IPS DF 4.7 (cell line): Measurements from ENCODE around the gene MED28.
"Not testable (repeated sequence)": the region's sequence is repeated elsewhere in the genome, so short reads cannot be mapped to it uniquely, and the experiment has no call there.

Experiments used
- DNase-seq: peaks from one replicate; pipeline ENCODE4 v3.0.0-alpha.2; 2013; ENCODE audit warnings: low spot score; ENCODE audit errors: extremely low read depth

The MED28 gene

DNA sequence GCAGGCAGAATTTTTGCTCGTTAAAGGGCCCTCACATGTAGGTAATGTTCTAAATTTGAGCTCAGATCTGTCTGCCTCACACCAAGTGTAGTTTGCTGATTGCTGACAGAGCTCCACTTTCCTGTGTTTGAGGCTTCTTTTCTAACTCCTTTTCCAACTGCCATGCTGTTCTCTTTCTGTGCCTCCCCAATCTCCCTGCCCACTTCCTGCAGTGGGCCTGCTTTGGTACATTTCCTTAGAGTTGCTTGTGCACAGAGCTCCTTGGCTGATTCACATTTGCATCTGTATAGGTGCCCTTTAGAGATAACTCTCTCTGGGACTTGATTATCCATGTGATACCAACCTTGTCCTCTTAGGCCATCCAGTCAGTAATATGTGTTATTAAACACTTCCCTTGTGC lies 4.5 kb downstream of the MED28 start:
- DNase-seq, result no peak

DNA sequence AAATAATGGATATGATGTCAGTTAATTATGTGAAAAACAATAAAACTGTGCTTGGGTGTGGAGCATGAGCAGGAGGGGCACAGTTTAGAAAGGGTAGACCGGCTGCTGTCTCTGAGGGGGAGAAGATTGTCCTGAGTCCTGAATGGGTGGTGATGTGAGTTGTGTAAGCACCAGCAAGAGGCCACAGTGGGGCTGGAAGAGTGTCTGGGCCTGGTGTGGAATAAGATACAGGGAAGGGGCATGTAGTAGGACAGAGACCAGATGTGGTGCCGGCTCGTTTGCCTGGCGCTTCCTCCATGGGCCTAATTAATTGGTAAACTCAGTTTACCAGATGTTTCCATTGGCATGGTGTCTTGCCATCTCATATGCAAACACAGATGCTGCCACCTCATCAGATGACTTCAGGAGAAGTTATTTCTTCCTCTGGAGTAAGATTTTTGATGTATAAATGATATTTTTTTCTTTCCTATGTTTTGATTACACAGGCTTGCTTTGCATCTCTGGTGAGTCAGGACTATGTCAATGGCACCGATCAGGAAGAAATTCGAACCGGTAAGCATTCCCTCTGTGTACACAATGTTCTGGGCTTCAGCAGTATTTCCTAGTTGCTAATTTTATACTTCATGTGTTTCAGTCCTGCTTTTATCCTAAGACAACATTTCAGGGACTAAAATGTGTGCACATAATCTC lies 5.1 kb downstream of the MED28 start:
- DNase-seq, result no peak

DNA sequence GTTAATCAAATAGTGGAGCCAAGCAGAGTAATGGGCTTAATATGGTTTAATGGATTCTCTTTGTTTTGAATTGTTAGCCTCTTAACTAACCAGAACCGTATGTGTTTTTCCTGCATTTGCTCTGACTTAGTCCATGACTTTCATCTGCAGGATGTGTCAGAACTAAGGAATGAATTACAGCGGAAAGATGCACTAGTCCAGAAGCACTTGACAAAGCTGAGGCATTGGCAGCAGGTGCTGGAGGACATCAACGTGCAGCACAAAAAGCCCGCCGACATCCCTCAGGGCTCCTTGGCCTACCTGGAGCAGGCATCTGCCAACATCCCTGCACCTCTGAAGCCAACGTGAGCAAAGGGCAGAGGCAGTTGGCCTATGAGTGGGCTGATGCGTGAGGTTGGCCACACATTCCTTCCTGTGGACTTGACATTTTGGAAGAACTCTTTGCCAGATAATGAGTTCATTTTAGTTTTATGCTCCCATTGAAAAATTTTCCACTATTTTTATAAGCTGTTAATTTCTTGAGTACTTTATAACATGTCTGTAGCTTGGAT lies 9.1 kb downstream of the MED28 start:
- no peak for DNase-seq

DNA sequence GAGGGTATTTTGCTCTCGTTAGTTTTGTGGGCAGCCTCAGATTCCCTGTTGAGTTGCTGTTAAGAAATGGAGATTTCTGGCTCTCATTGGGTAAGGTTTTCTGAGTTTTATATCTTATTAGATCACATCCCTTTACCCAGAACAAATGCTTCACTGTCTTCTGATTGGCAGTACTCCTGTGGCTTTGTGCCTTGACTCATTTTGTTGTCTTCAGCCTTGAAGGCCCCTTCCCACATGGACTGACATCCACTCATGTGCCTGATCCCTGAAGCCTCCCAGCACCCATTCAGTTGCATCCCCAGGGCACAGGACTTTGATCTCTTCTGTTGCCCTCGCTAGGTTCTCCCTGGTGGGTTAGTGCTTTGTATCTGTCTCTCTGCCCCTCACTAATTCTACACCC lies 10.4 kb downstream of the MED28 start:
- no peak for DNase-seq

DNA sequence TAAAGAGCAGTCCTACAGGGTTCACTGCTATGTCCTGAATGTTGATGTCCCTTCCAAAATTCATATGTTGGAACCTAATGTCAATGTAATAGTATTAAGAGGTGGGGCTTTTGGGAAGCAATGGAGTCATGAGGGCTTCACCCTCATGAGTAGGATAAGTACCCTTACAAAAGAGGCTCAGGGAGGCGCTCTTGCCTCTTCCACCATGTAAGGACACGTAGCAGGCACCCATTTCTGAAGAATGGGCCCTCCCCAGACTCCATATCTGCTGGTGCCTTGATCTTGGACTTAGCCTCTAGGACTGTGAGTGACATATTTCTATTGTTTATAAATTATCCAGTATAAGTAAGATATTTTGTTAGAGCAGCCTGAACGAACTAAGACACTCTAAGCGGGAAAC lies 15.8 kb downstream of the MED28 start:
- no peak for DNase-seq

DNA sequence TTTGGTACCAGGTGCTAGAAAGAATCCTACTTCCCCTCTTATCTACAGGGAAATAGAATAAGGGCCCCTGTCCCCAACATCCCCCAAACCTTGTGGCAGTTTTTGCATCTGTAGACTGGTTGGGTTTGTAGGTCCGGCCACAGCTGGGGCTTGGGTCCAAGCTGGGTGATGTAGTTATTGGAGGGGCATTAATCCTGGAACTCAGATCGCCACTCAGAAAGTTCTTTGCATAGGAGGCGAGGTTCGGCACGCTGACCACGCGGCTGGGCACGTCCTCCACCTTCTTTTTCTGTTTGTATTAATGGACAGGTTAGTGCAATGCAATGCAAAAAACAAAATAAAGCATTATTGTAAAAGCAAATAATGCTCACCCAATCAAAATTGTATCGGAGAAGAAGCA lies 19.2 kb downstream of the MED28 start:
- no peak for DNase-seq

DNA sequence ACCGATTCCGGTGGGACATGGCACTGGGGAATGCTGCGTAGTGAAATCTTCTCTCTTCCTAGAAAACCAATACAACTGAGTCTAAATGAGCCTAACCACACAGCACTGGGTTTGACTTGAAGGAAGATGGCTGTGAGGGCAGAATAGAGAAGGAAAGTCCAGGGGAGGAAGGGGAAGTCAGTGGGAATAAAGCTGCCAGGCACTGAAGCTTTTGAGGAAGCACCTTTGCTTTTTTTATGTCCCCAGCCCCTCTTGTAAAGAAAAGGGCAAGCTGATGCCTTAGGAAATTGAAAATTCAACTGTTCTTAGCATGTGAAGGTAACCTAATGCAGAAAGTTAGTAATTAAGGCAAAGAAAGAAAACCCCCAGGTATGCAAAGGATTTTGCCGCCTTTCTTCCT lies 20.6 kb downstream of the MED28 start:
- DNase-seq, result no peak

DNA sequence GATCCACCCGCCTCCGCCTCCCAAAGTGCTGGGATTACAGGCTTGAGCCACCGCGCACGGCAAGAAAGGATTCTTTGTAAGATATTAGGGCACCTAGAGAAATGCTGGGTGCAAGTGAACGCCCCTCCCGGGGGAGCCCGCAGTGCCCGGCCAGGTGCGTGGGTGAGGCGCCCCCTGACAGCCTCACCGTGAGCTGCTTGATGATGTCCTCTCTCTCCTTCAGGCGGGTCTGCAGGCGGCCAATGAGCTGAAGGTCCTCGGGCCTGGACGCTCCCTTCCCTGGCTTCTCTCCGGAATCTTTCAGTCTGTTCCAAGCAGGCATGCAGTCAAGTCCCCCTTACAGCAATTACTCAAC lies 21.9 kb downstream of the MED28 start:
- no peak for DNase-seq

DNA sequence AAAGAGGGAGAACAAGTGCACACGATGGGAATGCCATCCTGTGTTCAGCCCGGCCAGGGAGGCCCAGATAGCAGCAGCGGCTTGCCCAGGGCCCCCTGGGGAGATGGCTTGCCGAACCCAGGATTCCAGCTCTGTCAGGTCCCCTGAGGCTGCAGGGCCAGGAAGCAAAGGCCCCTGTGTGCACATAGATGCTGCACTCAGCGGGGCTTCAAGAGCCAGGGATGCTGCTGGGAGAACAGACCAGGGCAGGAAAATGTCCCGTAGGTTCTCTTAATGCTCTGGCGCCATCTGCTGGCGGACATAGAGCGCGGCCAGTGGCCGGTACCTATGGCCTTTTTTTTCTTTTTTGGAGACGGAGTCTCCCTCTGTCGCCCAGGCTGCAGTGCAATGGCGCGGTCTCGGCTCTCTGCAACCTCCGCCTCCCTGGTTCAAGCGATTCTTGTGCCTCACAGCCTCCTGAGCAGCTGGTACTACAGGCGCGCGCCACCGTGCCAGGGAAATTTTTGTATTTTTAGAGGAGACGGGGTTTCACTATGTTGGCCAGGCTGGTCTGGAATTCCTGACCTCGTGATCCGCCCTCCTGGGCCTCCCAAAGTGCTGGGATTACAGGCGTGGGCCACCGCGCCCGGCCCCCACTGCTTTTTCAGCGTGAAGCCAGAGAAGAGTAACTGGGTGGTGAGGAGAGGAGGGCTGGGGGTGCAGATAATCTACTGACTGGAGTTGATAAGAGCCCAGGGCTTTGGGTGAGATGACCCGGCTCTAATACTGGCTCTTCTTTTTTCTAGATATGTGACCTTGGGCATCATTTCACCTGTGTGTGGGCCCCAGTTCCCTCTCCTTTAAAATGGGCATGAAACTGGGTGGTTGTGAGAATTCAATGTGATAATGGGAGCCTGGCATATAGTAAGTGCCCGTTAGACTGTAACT lies 22.5 kb downstream of the MED28 start:
- peak; percentile 44 for DNase-seq

DNA sequence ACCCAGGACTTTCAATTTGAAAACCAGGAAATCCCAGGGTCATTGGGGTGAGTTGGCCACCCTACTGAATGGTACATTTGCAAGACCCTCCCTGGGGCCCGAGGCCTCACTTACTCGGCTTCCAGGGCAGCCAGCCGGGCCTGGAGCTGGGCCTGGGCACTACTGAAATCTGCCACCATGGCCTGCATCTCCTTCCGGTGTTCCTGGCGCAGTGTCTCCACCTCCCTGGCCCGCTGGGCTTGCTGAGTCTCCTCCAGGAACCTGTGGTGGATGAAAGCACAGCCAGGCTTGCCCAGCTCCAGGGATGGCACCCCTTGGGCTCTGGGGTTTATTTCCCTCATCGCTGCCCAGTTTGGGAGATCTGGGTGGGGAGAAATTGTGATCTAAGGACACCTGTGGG lies 24.7 kb downstream of the MED28 start:
- DNase-seq, result no peak

DNA sequence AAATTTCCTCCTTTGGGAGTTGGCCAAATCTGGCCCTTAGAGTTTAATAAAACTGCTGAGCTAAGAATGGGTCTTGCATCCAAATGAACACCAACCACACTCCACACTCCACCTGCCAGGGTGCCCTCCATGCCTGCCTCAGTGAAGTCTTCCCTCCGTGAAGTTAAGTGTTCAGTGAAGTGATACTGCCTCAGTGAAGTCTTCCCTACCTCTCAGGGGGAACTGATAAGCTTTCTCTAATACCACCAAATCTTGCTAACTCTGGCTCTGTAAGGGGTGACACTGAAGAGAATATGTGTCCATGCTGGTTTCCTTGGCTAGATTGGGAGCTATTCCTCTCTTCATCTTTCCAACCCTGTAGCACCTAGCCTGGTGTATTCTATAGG lies 27.9 kb downstream of the MED28 start:
- DNase-seq, result no peak

DNA sequence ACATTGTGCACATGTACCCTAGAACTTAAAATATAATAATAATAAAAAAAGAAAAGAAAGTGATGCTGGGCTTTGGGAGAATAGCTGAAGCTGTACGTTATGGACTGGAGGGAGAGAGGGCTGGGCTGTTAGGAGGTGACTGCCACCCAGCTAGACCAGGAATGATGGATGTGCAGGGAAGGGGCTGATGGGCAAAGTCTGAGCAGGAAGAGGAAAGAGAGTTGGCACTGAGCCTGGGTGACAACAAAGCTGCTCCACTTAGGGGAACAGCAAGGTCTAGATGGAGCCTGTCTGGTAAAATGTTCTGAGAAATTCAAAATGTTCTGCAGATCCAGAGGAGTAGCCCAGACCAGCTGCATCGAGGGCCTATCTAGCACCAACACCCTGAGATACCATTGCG lies 32.3 kb downstream of the MED28 start:
- no peak for DNase-seq

DNA sequence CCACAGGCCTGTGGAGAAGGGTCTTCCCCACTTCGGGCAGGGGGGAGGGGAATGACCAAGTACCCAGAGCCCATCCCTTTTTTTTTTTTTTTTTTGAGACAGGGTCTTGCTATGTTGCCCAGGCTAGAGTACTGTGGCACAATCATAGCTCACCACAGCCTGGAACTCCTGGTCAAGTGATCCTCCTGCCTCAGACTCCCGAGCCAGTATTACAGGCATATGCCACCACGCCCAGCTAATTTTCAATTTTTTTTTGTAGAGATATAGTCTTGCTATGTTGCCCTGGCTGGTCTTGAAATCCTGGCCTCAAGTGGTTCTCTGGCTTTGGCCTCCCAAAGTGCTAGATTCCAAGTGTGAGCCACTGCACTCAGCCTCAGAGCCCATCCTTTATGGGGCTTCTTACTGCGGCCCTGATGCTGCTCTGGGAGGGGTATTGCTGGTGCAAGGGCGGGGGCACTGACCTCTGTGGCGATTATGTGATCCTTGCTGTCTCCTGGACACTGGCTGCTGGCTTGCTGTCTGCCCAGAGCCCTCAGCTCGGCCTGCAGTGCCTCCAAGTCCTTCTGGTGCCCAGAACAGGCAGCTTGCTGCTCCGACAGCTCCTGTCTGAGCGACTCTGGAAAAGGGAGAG lies 32.9 kb downstream of the MED28 start:
- DNase-seq, result no peak

DNA sequence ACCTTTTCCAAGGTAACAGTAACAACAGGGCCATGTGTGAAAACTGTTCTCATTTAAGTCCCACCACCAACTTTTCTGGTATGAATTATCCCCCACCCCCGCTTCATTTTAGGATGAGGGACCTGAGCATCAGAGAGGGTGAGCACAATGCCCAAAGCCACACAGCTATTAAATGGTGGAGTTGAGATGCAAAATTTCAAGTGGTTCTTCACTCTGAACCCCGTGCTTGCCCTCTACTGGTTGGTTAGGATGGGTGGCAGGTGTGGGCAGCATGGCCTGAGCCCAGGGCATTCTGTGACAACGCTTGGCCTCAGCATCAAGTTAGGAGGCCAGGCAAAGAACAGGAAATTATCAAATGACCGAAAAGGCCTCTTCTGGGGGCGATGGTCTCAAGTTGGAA lies 33.5 kb downstream of the MED28 start:
- DNase-seq, result no peak

DNA sequence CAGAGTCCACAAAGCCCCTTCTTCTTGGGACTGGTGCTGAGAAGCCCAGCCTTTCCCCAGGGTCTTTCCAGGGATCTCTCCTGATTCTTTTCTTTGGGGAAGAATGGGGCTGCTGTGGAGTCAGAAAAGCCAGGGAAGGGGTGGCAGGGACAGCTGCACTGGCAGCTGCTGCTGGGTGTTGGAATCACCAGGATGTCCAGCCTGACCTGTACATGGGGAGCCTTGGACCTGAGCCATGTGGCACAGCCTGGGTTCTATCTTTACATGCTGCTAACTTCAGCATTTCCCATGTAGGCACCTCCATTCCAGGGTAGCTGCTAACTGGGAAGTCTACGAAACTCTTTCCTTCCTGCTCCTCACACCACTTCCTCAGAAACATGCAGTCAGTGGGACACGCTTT lies 36.0 kb downstream of the MED28 start:
- DNase-seq, result no peak

DNA sequence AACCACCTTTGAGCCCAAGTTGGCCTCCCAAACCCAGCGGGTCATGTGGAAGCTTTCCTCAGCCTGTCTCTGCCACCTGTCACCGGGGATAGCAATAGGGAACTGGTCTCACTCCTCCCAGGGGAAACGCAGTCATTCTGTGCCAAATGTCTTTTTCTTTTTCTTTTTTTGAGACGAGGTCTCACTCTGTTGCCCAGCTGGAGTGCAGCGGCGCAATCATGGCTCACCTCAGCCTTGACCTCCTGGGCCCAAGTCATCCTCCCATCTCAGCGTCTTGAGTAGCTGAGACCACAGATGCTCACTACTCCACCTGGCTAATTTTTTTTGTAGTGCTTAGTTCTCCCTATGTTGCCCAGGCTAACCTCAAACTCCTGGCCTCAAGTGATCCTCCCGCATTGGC lies 40.3 kb downstream of the MED28 start:
- no peak for DNase-seq

DNA sequence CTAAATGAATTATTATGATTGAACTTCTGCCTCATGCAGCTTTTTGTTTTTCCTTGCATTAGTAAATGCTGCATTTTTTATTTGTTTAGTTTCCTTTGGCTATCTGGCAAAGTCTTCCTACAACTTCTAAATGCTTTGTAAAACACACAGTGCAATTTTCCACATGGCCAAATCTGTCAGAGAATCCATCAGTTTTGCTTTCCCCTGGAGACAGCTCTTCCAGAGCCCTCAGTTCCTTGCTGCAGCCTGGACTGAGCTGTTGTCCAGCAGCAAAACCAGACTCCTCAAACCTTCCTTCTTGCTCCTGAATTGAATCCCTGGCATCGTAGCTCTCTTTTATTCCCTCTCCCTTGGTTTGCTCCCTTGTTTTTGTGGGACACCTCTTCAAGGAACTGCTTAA lies 42.6 kb downstream of the MED28 start:
- DNase-seq, result no peak

DNA sequence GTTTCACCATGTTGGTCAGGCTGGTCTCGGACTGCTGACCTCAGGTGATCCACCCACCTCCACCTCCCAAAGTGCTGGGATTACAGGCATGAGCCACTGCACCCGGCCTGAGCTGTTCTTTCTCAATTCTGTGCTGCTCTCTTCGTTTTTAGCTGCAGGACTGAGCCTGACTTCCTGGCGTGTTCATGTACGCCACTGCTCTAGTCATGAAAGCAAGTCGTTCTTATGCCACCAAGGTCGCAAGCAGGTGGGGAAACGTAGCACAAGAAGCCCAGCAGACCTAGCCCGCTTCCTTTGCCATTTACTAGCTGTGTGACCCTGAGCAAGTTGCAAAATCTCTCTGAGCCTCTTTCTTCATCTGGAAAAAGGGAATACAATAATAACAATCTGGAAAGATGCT lies 43.4 kb downstream of the MED28 start:
- no peak for DNase-seq

DNA sequence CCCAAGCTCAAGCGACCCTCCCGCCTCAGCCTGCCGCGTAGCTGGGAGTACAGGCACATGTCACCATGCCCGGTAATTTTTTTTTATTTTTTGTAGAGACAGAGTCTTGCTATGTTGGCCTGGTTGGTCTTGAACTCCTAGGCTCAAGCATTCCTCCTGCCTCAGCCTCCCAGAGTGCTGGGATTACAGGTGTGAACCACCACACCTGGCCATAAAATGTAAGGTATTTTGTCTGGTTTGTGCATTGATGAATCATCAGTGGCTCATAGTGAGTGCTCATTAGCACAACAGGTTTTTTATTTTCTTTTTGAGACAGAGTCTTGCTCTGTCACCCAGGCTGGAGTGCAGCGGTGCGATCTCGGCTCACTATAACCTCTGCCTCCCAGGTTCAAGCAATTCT lies 44.8 kb downstream of the MED28 start:
- DNase-seq, result not testable (repeated sequence)

DNA sequence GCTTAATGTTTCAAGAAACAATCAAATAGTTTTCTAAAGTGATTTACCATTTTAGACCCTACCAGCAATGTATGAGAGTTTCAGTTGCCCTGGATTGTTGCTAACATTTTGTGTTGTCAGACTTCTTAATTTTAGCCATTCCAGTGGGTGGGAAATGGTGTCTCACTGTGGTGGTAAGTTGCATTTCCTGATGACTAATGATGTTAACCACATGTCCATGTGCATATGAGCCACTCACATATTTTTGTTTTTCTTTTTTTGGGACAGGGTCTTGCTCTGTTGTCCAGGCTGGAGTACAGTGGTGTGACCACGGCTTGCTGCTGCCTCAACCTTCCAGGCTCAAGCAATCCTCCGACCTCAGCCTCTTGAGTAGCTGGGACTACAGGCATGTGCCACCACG lies 48.3 kb downstream of the MED28 start:
- no peak for DNase-seq

DNA sequence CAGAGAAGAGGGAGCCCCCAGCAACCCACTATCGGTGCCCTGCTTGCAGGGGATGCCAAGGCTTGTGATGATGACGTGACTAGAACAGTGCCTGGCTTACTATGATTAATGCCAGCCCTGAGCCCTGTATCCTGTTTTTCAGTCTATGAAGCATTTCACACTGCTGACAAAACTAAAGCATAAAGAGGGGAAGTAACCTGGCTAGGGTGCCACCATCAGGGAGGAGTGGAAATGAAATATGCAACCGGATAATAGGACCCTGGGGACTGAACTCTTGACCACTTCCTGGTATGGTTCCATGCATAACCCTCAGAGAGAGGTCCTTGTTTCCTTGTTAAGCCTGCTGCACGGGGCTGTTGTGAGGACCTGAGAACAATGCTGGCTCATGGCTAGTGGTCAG lies 50.3 kb downstream of the MED28 start:
- DNase-seq, result no peak

DNA sequence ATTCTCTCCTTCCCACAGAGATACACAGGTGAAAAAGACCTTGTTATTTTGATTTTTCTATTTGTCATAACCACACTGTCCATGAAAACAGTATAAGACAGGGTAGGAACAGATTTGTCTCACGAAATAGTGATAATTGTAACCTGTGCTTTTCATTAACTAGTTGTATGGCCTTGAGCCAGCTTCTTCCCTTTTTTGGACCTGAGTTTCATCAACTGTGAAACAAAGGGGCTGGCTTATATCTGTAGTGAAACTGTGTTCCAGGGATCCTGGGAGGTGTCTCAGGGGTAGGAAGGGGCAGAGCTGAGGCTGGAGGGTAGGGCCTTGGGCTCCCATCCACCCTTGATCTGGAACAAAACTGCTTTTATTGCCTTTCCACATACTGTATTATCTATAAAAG lies 50.9 kb downstream of the MED28 start:
- DNase-seq, result no peak
